GM19099 (cell line): Measurements from ENCODE around the gene CEP112.

Source experiments
- POLR2A ChIP-seq: IDR thresholded peaks from 3 replicates; pipeline ENCODE4 v1.6.1; 2011; ENCODE audit warnings: low read depth; ENCODE audit not compliant: insufficient read length; ENCODE audit errors: extremely low read depth

Gene CEP112

GRCh38 chr17:65634533-65634932 is 557.4 kb downstream of the CEP112 start:
- TF ChIP-seq POLR2A = no peak

- no peak for TF ChIP-seq POLR2A
These were observed 557.9 kb downstream of the CEP112 start for GRCh38 chr17:65633988-65634387.

GRCh38 chr17:65633146-65633881 is 558.6 kb downstream of the CEP112 start:
- TF ChIP-seq POLR2A = no peak

GRCh38 chr17:65630502-65630901 is 561.4 kb downstream of the CEP112 start:
- TF ChIP-seq POLR2A = no peak

- no peak for TF ChIP-seq POLR2A
These were observed 562.7 kb downstream of the CEP112 start for GRCh38 chr17:65629234-65629690.

- no peak for TF ChIP-seq POLR2A
These were observed 563.3 kb downstream of the CEP112 start for GRCh38 chr17:65628644-65629036.

GRCh38 chr17:65627891-65628643 is 563.9 kb downstream of the CEP112 start:
- no peak for TF ChIP-seq POLR2A

GRCh38 chr17:65627108-65627507 is 564.8 kb downstream of the CEP112 start:
- no peak for TF ChIP-seq POLR2A

- TF ChIP-seq POLR2A = no peak
These were observed 565.5 kb downstream of the CEP112 start for GRCh38 chr17:65626451-65626850.

GRCh38 chr17:65618516-65618915 is 573.4 kb downstream of the CEP112 start:
- TF ChIP-seq POLR2A = no peak

GRCh38 chr17:65617496-65617895 is 574.4 kb downstream of the CEP112 start:
- no peak for TF ChIP-seq POLR2A

- no peak for TF ChIP-seq POLR2A
These were observed 582.2 kb downstream of the CEP112 start for GRCh38 chr17:65609749-65610148.

GRCh38 chr17:65609286-65609685 is 582.6 kb downstream of the CEP112 start:
- TF ChIP-seq POLR2A = no peak

- no peak for TF ChIP-seq POLR2A
These were observed 587.9 kb downstream of the CEP112 start for GRCh38 chr17:65604070-65604469.

- no peak for TF ChIP-seq POLR2A
These were observed 590.1 kb downstream of the CEP112 start for GRCh38 chr17:65601881-65602280.

- TF ChIP-seq POLR2A = no peak
These were observed 590.8 kb downstream of the CEP112 start for GRCh38 chr17:65601145-65601544.
